Measurements from ENCODE around the gene KCNIP4.

The KCNIP4 gene

DNA sequence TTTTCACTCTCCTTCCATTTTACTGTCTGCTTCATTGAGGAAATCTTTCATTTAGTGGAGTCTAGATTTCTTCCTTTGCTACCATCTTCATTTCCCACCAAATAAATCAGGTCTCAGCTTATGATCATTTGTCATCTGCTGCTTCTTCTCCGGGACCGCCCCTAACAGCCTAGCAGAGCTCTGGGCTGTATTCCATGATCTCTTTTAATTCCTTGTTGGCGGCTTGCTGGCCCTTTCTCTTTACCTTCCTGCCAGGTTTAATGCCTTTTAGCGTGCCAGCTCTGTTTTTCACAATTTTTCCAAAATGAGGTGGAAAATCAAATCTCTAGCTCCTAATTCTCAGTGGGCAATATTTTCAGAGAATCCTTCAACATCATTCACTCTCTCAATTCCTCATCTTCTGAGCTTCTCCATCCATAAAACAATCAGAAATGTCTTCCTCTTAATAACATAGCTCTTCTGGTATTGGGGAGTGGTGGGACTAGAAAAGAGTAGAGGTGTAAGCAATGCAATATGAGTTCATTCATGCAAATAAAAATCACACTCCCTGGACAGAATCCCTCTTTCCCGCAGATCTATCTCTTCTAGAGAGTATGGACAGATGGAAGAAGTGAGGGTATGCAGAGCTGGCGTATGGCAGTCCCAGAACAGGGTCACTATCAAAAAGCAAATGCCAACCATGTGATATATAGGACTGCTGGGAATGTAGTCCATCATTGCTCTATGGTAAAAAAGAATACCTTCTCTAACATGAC, 491.3 kb downstream of the KCNIP4 start:
- DNase-seq (ENCODE audit: low read depth) = no peak

DNA sequence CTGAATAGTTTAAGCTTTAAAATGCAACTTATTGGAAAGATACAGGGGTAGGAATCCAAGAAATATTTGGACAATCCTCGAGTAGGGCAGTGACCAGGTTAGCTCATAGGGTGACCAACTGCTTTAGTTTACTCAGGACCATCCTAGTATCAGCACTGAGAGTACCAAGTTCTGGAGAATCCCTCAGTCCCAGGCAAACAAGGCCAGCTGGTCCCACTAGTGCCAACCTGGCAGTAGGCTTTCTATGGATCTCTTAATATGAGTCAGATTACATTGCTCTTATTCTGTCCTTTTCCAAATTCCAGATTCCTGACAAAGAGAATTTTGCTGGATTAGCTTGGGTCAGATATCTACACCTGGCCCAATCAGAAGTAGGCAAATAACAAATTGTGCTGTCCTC, 493.7 kb downstream of the KCNIP4 start:
- DNase-seq (ENCODE audit: low read depth) = no peak

DNA sequence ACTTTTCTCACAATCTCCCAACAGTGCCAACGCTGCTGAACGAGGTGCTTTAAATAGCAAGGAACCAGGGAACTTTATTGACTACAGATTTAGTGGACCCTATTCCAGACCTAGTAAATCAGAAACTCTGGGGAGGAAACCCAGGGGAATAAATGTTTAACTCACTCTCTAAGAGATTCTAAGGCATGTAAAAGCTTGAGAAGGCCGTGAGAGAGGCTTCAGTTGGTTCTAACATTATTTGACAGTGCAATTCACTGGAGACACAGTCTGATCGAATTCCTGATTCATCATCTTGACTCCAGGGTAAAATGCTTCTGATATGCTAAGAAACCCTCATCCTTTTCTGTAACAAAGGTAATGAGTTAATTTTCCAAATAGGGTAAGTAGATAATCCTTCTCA, 494.4 kb downstream of the KCNIP4 start:
- DNase-seq (ENCODE audit: low read depth) = no peak

DNA sequence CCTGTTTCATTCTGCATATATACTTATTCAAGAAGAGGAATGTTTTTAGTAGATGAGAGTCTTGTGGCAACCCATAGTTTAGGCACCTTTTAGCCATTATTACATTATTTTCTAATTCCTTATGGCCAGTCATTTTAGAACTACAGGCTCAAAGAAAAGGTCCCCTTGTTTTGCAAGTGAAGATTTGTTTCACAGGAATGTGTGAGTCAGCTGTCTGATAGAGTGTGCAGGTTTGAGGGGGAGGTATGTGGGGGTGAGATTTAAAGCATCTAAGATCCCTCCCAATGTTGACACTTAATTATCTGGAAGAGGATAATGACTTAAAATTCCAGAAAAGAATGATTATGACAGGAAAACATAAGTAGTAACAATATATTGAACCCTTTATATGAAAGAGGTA, 495.6 kb downstream of the KCNIP4 start:
- DNase-seq (ENCODE audit: low read depth) = no peak

DNA sequence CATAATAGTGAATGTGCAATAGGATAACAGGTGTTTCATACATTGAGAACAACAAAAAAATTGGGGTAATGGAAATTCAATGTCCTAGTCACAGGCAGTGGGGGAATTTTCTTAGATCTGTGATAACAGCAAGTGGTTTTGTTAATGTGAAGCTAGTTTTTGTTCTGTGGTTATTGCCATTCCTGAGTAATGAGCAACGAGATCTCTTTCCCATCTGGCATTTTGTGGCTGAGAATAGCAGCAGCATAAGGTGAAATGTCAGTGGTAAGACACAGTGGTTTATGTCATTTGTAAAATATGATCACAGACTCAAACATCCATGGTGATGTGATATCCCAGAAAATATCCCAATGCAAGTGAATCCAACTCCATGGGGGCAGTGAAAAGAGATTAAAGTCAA, 497.5 kb downstream of the KCNIP4 start:
- no peak for DNase-seq (ENCODE audit: low read depth)

DNA sequence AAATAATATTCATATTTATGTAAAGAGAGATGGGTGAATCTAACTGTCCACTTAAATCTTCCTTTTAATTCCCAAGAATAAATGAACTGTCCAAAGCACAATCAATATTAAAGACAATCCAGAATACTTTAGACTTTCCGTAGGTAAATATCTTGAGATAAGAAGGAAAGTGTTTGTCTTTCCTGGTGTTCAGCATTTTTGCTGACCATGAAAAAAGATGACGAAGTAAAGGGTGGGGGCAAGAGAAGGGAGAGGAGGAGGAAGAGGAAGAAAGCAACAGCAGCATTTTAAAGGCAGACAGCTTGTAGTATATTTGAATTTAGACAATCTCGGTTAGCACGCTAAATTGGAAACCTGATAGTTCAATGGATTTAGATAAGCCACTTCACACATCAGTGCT, 498.2 kb downstream of the KCNIP4 start:
- DNase-seq (ENCODE audit: low read depth) = no peak

DNA sequence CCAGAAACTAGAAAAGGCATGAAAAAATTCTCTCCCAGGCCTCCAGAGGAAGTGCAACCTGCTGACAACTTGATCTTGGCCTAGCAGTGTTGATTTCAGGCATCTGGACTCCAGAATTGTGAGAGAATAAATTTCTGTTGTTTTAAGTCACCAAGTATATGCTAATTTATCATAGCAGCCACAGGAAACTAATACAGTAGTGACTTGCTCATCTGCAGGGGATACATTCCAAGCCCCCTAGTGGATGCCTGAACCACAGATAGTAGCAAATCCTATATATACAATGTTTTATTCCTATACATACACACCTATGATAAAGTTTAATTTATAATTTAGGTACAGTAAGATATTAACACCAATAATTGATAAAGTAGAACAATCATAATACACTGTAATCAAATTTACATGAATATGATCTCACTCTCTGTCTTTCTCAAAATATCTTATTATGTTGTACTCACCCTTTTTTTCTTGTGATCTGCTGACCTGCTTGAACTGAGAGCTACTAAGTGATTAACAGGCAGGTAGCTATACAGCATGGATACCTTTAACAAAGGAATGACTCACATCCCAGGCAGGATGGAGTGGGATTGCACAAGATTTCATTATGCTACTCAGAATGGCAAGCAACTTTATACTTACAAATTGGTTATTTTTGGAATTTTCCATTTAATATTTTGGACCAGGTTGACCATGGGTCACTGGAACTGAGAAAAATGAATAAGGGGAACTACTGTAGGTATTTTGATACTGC, 501.1 kb downstream of the KCNIP4 start:
- no peak for DNase-seq (ENCODE audit: low read depth)

DNA sequence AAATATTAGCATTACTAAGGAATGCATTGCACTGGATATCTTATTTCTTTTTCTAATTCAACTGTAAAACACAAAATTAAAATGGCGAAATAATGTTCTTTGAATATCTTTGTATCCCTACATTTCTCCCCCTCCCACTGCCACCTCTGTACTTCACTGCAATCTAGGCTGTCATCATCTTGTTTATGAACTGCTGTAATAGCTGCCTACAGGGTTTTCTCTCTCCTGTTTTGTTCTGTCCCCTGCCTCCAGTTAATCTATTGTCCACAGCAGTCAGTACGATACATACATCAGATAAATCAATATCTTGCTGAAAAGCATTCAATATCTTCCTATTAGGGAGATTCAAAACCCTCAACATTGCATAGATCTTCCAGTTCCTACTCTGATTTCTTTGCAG, 528.4 kb downstream of the KCNIP4 start:
- no peak for DNase-seq (ENCODE audit: low read depth)

DNA sequence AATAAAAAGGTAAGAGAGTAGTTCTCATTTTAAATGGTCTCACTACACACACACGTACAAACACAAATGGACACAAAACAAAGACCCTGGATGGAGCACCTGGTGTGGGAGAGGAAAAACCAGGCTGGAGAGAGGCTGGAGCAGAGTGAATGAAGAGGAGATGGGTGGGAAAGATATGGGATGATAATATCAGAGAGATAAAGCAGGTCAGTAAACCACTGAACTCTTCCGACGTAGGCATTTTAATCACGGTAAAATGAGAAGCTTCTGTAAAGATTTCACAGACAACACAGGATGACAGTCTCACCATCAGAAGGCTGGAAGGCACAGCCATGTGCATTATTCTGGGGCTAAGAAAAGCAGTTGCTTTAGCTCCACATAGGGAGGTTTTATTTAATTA, 532.8 kb downstream of the KCNIP4 start:
- DNase-seq (ENCODE audit: low read depth) = no peak

DNA sequence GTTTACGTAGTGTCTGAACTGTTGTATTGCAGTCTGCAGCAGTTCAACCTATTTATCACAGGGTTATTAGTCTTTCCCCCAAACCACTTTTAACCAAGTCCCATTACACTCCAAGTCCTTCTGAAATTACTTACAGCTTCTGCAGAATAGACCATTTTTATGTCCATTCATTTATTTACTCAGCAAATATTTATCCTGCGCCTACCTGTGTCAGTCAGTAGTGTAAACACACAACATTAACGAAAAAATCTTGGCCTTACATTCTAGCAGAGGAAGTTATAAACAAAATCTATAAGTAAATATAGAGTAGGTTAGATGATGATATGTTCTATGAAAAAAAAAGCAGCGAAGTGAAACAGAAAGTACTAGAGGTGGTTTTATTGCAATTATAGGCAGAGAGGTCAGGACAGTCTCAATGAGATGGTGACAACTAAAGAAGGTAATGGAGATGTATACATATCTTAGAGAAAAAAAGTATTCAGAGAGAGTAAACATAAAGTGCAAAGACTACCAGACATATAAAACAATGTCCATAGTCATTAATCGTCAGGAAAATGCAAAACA, 534.7 kb downstream of the KCNIP4 start:
- no peak for DNase-seq (ENCODE audit: low read depth)

DNA sequence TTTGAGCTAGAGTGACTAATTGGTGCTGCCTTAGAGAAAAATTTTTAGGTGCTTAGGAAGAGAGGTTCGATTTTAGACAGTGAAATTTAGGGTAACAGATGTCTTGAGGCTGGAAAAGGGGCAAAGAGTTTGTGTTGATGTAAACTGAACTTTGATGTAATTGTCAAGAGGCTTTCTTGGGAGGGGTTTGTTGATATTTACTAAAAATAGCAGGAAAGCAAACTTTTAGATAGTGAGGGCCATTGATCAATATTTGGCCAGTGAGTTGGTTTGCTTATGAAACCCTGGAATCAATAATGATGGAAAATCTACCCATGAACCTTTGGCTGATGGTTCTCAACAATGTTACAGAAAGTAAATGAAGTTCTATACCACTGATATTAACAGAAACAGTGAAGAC, 537.5 kb downstream of the KCNIP4 start:
- DNase-seq (ENCODE audit: low read depth) = no peak

DNA sequence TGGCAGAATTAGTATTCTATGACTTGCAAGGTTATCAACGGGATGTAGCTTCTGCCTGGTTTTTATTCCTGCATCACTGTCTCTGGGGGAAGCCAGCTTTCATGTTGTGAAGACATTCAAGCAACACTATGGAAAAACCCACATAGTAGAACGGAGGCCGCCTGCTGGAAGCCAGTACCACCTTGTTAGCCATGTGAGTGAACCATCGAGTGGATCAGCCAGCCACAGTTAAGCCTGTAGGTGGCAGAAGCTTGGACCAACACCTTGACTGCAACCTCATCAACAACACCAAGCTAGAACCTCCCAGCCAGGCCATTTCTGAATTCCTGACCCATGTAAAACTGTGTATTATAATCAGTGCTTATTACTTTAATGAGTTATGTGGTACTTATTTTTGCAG, 538.2 kb downstream of the KCNIP4 start:
- no peak for DNase-seq (ENCODE audit: low read depth)

DNA sequence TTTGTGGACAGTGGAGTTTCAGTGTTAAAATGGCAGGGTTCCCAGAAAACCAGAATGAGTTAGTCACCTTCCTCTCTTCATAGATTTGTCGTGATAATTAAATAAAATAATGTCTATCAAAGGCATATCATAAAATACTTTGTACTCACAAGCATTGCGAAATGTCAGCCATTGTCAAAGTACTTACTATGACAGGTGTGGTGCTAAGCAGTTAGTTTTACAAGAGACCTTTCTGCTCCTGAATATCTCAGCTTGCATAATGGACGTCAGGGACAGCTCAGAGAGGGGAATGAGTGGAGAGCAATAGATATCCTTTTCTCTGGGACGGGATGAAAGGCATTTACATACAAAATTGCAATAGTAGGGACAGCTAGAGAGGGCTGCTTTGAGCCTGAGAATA, 560.9 kb downstream of the KCNIP4 start:
- no peak for DNase-seq (ENCODE audit: low read depth)

DNA sequence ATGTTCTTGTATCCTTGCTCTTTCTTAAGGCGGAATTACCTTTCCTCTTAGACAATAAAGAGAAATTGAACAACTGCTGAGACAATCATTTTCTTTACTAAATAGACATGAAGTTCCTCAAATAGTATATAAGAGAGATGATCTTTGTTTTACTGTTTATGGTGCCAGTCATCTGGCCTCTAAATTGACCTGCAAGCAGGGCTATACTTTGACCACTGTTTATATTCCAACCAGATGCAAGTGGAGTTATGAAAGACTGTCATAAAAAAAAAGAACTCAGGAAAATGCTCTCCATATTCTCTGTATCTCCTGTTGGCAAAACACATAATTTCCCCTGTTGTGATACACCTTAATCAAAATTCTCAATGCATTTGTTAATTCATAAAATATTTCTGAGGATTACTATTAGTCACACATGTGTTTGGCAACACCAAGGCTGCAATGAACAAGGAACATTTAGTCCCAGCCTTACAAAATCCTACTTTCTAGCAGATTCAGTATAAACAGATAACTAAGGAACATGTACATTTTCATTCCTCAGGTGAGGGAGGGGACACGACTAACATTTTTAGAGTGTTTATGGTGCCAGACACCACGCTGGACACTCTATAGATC, 562.3 kb downstream of the KCNIP4 start:
- DNase-seq (ENCODE audit: low read depth) = no peak

DNA sequence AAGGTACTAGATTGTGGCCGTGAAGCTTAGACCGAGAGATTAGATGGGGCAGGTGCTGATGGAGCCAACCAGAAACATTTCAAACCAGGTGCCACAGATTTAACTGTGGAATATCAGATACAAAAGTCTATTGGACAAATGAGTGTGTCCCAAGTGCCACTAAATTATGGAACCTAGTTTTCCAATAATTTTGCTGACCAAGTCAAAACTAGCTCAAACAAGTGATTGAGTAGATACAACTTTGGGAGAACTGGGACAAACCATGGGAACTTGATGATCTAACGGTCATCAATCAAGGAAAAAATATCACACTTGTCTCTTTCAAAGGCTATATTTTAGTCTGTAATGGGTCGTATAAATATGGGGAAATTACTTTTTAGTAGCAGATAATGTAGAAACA, 562.9 kb downstream of the KCNIP4 start:
- no peak for DNase-seq (ENCODE audit: low read depth)

DNA sequence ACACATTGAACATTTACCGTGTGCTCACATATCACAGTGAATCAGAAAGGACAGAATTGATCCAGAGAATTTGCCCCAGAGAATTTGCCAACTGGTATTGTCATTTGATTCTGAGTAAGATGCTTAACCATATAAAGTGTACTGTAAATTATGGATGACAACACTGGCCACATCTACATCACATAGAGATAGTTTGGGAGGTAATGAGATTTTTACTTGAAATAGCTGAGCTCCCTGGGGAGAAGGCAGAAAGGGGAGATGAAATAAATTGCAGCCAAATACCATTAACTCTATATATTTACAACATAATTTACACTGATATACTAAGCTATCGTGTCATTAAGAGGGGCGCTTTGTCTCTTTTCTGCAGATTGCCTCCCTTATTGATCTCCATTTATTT, 564.0 kb downstream of the KCNIP4 start:
- DNase-seq (ENCODE audit: low read depth) = no peak

DNA sequence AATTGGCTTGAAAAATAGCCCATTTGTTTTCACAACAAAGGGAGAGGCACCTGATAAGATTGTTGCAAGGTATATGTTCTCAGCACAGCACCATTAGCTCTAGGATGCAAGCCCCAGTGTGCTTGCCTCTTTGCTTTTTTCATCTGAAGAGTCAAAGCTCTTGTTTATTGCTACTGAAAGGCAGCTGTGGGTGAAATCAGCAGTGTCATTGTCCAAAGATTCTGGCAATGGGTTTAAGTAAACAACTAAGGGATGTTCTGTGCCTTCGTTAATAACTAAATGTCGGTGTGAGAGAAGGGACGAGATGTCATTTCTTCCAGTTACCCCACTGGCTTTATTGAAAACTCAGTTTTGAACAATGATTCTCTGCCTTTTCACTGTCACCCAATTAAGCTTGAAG, 567.7 kb downstream of the KCNIP4 start:
- DNase-seq (ENCODE audit: low read depth) = no peak

DNA sequence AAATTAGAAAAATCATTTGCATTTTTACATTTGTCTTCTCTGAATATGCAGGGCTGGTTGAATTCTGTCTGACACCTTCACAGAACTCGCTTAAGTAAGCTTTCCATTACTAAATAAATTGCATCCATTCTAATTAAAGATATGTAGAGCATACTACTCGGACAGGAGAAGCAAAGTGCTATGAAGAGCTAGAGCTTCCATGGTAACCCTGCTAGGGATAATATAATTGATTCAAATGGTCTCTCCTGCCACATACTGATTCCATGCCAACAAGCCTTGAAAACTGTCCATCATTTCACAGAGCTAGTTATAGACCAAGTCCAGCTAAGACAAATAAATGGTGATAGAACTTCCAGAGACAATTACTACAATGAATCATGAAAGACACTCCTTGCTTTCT, 571.5 kb downstream of the KCNIP4 start:
- DNase-seq (ENCODE audit: low read depth) = no peak

DNA sequence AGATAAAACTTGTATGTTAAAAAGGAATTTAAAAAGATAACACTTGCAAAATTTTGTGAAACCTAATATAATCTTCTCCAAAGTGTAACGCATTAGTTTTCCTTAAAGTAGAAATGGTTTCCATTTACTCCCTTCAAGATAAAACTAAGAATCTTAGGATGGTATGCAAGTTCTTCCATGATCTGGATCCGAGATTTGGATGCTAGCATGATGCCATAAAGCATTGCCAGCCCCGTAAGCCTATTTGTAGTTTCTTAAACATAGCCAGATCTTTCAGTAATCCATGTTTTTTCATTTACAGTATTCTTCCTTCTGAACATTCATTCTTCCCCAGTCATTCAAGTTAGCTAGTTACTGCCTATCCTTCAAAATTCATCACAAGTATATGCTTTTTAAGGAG, 572.4 kb downstream of the KCNIP4 start:
- no peak for DNase-seq (ENCODE audit: low read depth)

DNA sequence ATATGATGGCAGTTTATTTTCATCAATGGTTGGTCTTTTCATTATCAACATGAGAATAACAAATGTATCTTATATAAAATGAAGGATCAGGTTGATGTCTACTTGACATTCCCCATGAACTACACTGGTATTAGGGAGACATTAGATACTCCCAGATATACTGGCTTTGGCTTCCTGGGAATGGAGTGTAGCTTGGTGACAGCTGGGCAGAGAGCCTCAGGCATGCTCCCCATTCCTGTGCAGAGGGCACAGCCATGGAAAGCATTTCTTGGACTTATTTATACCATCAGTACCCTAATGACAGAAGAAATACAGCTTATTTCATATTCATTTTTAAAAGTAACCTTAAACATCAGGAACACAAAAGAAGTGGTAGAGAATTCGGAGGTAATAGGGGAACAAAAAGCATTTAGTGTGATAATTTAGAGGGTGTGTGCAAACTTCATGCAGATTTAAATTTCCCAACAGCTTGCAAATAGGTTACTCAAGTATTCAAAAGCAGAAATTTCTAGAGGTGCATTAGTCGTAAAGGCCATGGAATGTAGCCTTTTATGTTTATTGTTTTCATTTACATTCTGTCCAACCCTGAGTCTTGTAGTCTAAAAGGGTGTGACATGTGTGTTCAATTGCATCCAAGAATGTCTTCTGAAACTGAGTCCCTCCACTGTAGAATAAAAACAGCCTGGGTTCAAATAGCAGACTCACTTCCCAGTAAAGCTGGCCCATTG, 573.8 kb downstream of the KCNIP4 start:
- no peak for DNase-seq (ENCODE audit: low read depth)

DNA sequence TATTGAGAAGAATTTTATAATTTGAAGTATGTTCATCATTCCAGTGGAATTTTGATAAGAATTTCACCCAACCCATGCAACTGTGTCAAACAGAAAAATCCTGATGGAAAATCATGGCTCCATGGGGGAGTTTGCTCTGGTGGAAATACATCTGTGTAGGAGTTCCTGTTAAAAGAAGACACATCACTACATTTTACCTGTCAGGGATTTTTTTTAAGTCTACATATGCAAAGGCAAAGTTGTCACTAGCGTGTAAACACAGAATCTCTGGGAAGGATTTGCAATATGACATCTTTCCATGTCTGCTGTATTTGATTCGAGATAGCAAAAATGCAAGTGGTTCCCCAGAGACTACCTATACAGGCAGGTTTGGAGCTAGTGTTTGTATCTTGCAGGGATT, 581.0 kb downstream of the KCNIP4 start:
- DNase-seq (ENCODE audit: low read depth) = no peak

DNA sequence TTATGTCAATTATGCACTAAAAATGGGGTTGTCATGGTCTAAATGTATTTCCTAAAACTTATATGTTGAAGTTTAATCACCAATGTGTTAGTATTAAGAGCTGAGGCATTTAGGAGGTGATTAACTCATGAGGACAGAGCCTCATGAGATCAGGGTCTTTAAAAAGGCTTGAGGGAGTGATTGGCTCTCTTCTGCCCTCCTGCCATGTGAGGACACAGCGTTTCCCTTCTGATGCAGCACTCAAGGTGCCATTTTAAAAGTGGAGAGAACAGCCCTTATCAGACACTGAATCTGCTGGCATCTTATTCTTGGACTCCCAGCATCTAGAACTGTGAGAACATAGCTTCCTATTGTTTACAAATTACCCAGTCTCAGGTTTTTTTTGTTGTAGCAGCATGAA, 581.7 kb downstream of the KCNIP4 start:
- DNase-seq (ENCODE audit: low read depth) = no peak
